ENCODE measurements around the gene RASA1. TPM values are rescaled to one million over a fixed set of nuclear protein-coding genes. Genes with fewer than 3 reads are reported as not detected.

The RASA1 gene
- total RNA-seq, 4 donors from 2014 or later: 12.0 to 16.8 (median 12.2) TPM

DNA sequence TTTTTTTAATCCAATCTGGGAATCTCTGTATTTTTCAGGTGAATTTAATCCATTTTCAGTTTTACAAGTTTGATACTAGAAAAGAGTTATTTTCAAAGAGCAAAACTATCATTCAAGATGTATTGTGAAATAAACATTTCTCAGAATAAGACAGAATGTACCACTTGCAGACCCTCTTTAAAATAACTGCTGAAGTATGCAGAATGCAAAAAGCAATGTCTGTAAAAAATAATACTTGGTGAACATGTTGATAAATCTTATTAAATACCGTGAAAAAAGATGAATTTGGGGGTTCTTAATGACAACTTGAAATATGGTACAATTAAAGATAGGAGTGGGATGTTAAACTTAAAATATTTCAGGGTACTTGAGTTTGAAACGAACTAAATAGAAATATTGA, 26.1 kb upstream of the RASA1 start:
- Histone ChIP-seq H3K27ac (no peak overlapping the region), H3K4me3 (no peak overlapping the region), H3K36me3 (no peaks in the 10 kb centered on the region), H3K9me3 (no peaks in the 10 kb centered on the region), H3K4me1 (no peaks in the 10 kb centered on the region), H3K27me3 (no peaks in the 10 kb centered on the region)
- in situ Hi-C loops (cut with MboI; ENCODE audit: low sequenced_read_pairs in 4 of 4): no loop called here
- DNase-seq: no peak
- no peak for ATAC-seq
- intact Hi-C loops (cut with DNase I; ENCODE audit: low total_unique reads): no loop called here
- TF ChIP-seq POLR2A (IDR thresholded peaks at IDR 0.05) (no peak), CTCF (IDR thresholded peaks at IDR 0.05 in 4 of 5, conservative IDR thresholded peaks at IDR 0.05 in 1 of 5) (no peak)

- H3K36me3 ChIP-seq: no peaks in the 10 kb centered on the region
- H3K9me3 ChIP-seq: no peaks in the 10 kb centered on the region
- H3K27ac ChIP-seq: no peak overlapping the region
- intact Hi-C loops (cut with DNase I; ENCODE audit: low total_unique reads) (no loop called here), in situ Hi-C loops (cut with MboI; ENCODE audit: low sequenced_read_pairs in 4 of 4) (no loop called here)
- ATAC-seq (no peak), DNase-seq (no peak)
- no peaks in the 10 kb centered on the region for H3K4me1 ChIP-seq
- TF ChIP-seq POLR2A (IDR thresholded peaks at IDR 0.05) (no peak), CTCF (IDR thresholded peaks at IDR 0.05 in 4 of 5, conservative IDR thresholded peaks at IDR 0.05 in 1 of 5) (no peak)
- no peak overlapping the region for H3K4me3 ChIP-seq
- no peaks in the 10 kb centered on the region for H3K27me3 ChIP-seq
Observed at GRCh38 chr5:87242242-87242641, 25.4 kb upstream of the RASA1 start.

GRCh38 chr5:87243161-87243844, 24.4 kb upstream of the RASA1 start:
- Histone ChIP-seq H3K4me1 (no peaks in the 10 kb centered on the region), H3K9me3 (no peaks in the 10 kb centered on the region), H3K36me3 (no peaks in the 10 kb centered on the region), H3K4me3 (no peak overlapping the region), H3K27me3 (no peaks in the 10 kb centered on the region), H3K27ac (peak overlapping the region in 2 of 4 donors; percentile 26 to 36)
- TF ChIP-seq CTCF (IDR thresholded peaks at IDR 0.05 in 4 of 5, conservative IDR thresholded peaks at IDR 0.05 in 1 of 5) (no peak), POLR2A (IDR thresholded peaks at IDR 0.05) (no peak)
- in situ Hi-C loops (cut with MboI; ENCODE audit: low sequenced_read_pairs in 4 of 4): no loop called here
- intact Hi-C loops (cut with DNase I; ENCODE audit: low total_unique reads): no loop called here
- peak; percentile 76 to 86 for ATAC-seq
- DNase-seq: peak in 1 of 2 donors; percentile 22

GRCh38 chr5:87245451-87245850, 22.2 kb upstream of the RASA1 start:
- TF ChIP-seq POLR2A (IDR thresholded peaks at IDR 0.05) (no peak), CTCF (IDR thresholded peaks at IDR 0.05 in 4 of 5, conservative IDR thresholded peaks at IDR 0.05 in 1 of 5) (no peak)
- Histone ChIP-seq H3K27me3 (no peaks in the 10 kb centered on the region), H3K36me3 (no peaks in the 10 kb centered on the region), H3K9me3 (no peaks in the 10 kb centered on the region), H3K4me1 (no peaks in the 10 kb centered on the region), H3K4me3 (no peak overlapping the region), H3K27ac (no peak overlapping the region)
- in situ Hi-C loops (cut with MboI; ENCODE audit: low sequenced_read_pairs in 4 of 4): no loop called here
- ATAC-seq (no peak), DNase-seq (no peak)
- intact Hi-C loops (cut with DNase I; ENCODE audit: low total_unique reads): no loop called here

DNA sequence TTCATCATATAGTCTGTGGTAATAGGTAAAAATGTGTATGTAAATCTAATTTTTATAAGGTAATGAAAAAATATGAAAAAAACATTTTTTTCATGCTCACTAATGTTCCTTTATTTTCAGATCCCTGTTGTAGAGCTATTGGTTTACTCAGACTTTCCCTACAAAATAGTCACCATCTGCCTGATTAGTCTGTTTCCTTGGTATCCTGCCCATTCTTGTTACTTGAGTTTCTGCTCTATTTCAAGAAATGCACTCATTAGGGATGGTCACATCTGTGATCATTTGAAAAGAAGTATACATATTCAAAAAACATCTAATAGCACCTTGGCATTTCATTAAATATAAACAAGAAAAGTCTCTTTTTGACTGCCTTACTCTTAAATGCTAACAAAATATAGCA, 21.6 kb upstream of the RASA1 start:
- intact Hi-C loops (cut with DNase I; ENCODE audit: low total_unique reads) (no loop called here), in situ Hi-C loops (cut with MboI; ENCODE audit: low sequenced_read_pairs in 4 of 4) (no loop called here)
- Histone ChIP-seq H3K9me3 (no peaks in the 10 kb centered on the region), H3K4me3 (no peak overlapping the region), H3K36me3 (no peaks in the 10 kb centered on the region), H3K27ac (no peak overlapping the region), H3K4me1 (no peaks in the 10 kb centered on the region), H3K27me3 (no peaks in the 10 kb centered on the region)
- TF ChIP-seq CTCF (IDR thresholded peaks at IDR 0.05 in 4 of 5, conservative IDR thresholded peaks at IDR 0.05 in 1 of 5) (no peak), POLR2A (IDR thresholded peaks at IDR 0.05) (no peak)
- DNase-seq (no peak), ATAC-seq (no peak)

All from gastrocnemius medialis (tissue), 4 donors.